ENCODE results near the gene SH3YL1. TPM values are rescaled to one million over a fixed set of nuclear protein-coding genes. Genes with fewer than 3 reads are reported as not detected.

SH3YL1 gene
- total RNA-seq, 1 experiment from 2014 or later: 33.0 TPM

DNA sequence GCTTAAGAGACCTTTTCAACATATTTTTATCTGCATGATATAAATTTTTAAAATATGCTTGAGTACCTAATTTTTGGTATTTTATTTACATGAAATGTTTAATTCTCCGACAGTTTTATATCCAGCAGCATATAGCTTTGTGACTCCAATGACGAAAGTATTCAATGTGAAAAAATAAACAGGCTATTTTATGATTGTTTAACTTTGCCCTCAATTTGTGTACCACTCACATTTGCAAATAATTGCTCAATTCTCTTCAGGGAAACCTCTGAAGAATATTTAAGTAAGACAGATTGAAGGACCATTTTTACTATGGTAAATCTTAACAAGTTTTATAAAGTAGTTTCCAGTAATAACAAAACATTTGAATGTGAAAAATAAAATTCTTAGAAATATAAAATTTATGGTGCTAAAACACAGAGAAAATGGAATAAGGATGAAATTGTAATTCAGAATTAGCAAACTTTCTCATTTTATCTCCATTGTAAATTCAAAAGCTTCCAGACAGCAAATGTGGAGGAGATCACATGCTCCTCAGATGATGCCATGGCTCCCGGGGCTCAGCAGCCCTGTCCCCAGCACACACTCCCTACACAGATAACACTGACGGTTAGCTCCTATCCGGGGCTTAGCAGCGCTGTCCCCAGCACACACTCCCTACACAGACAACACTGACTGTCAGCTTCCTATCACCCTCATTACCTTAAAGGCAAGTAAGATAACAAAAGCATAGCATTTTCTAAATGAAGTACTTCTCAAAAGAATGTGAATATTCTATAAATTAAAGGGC, 39.7 kb downstream of the SH3YL1 start:
- CTCF ChIA-PET: no interaction called here

DNA sequence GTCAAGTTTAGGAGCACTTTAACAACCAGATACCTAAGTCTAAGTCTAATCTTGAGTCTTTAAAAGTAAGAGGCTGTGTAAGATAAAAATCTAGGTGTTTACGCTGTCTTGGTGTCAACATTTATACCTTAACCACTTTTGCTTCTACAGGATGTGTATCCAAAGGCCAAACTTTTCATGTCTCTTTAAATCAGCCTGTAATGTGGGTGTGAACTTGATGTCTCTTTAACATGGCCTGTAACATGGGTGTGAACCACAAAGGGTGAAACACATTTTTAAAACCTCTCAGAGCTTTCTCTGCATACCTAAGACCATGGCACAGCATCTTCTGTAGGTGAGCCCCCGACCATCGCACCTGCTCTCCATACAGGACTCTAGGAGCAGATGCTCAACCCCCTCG, 40.4 kb downstream of the SH3YL1 start:
- TF ChIP-seq, protein P1, sequence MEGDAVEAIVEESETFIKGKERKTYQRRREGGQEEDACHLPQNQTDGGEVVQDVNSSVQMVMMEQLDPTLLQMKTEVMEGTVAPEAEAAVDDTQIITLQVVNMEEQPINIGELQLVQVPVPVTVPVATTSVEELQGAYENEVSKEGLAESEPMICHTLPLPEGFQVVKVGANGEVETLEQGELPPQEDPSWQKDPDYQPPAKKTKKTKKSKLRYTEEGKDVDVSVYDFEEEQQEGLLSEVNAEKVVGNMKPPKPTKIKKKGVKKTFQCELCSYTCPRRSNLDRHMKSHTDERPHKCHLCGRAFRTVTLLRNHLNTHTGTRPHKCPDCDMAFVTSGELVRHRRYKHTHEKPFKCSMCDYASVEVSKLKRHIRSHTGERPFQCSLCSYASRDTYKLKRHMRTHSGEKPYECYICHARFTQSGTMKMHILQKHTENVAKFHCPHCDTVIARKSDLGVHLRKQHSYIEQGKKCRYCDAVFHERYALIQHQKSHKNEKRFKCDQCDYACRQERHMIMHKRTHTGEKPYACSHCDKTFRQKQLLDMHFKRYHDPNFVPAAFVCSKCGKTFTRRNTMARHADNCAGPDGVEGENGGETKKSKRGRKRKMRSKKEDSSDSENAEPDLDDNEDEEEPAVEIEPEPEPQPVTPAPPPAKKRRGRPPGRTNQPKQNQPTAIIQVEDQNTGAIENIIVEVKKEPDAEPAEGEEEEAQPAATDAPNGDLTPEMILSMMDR (conservative IDR thresholded peaks at IDR 0.05; ENCODE audit: low read depth, low read length): no peak
- TF ChIP-seq EZH2 (IDR thresholded peaks at IDR 0.05; ENCODE audit: borderline replicate concordance, low read depth, low read length, poor library complexity, severe bottlenecking): no peak
- BruUV-seq (replicated peaks): no TSS peak
- Histone ChIP-seq H3K9me3 (ENCODE audit: low read depth, low read length, poor library complexity, severe bottlenecking) (no peaks in the 10 kb centered on the region), H3K4me1 (ENCODE audit: insufficient read depth, low read length, poor library complexity, severe bottlenecking) (no peaks in the 10 kb centered on the region), H3K4me3 (ENCODE audit: low read depth, low read length, poor library complexity, severe bottlenecking) (no peak overlapping the region), H3K27me3 (replicated peaks; ENCODE audit: insufficient read depth, low read depth, low read length, poor library complexity) (no peaks in the 10 kb centered on the region), H3K36me3 (ENCODE audit: insufficient read depth, low read length, poor library complexity, severe bottlenecking) (peaks cover 4% of the 10 kb centered on the region), H3K27ac (ENCODE audit: low read depth, low read length, poor library complexity, severe bottlenecking) (no peak overlapping the region)
- DNase-seq (ENCODE audit: low spot score): no peak
- intact Hi-C loops (cut with micrococcal nuclease; ENCODE audit: unreplicated experiment): no loop called here
- ChIA-PET CTCF (no interaction called here), POLR2A (ENCODE audit: low non-redundant PET) (no interaction called here)

More for the DNA sequence above, 39.7 kb downstream of the SH3YL1 start:
- Histone ChIP-seq H3K9me3 (ENCODE audit: low read depth, low read length, poor library complexity, severe bottlenecking) (no peaks in the 10 kb centered on the region), H3K36me3 (ENCODE audit: insufficient read depth, low read length, poor library complexity, severe bottlenecking) (peaks cover 4% of the 10 kb centered on the region), H3K4me1 (ENCODE audit: insufficient read depth, low read length, poor library complexity, severe bottlenecking) (no peaks in the 10 kb centered on the region), H3K27me3 (replicated peaks; ENCODE audit: insufficient read depth, low read depth, low read length, poor library complexity) (no peaks in the 10 kb centered on the region), H3K4me3 (ENCODE audit: low read depth, low read length, poor library complexity, severe bottlenecking) (no peak overlapping the region), H3K27ac (ENCODE audit: low read depth, low read length, poor library complexity, severe bottlenecking) (no peak overlapping the region)
- intact Hi-C loops (cut with micrococcal nuclease; ENCODE audit: unreplicated experiment): no loop called here
- no TSS peak for BruUV-seq (replicated peaks)
- POLR2A ChIA-PET (ENCODE audit: low non-redundant PET): no interaction called here
- DNase-seq (ENCODE audit: low spot score): no peak
- no peak for TF ChIP-seq EZH2 (IDR thresholded peaks at IDR 0.05; ENCODE audit: borderline replicate concordance, low read depth, low read length, poor library complexity, severe bottlenecking)

DNA sequence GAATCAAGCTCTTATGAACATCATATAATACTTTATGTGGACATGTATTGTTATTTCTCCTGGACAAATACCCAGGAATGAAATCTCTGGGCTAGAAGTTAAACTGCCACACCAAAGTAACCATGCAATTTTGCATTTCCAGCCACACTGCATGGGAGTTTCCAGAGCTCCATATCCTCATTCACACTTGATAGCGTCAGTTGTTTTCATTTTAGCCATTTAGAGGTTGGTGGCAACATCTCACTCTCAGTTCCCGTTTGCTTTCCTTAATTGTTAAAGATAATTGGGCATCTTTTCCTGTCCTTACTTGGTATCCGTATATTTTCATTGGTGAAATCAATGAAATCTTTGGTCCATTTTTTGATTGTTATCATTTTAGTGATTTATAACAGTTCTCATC, 47.8 kb downstream of the SH3YL1 start:
- intact Hi-C loops (cut with micrococcal nuclease; ENCODE audit: unreplicated experiment): no loop called here
- CTCF ChIA-PET: no interaction called here
- peaks cover 24% of the 10 kb centered on the region for H3K27me3 ChIP-seq (replicated peaks; ENCODE audit: insufficient read depth, low read depth, low read length, poor library complexity)
- no peak overlapping the region for H3K4me3 ChIP-seq (ENCODE audit: low read depth, low read length, poor library complexity, severe bottlenecking)
- no peak for DNase-seq (ENCODE audit: low spot score)
- no peak overlapping the region for H3K27ac ChIP-seq (ENCODE audit: low read depth, low read length, poor library complexity, severe bottlenecking)
- H3K36me3 ChIP-seq (ENCODE audit: insufficient read depth, low read length, poor library complexity, severe bottlenecking): no peaks in the 10 kb centered on the region
- no TSS peak for BruUV-seq (replicated peaks)
- peaks cover 11% of the 10 kb centered on the region for H3K9me3 ChIP-seq (ENCODE audit: low read depth, low read length, poor library complexity, severe bottlenecking)
- H3K4me1 ChIP-seq (ENCODE audit: insufficient read depth, low read length, poor library complexity, severe bottlenecking): no peaks in the 10 kb centered on the region
- TF ChIP-seq, protein P1 (conservative IDR thresholded peaks at IDR 0.05; ENCODE audit: low read depth, low read length): no peak
- POLR2A ChIA-PET (ENCODE audit: low non-redundant PET): no interaction called here

All from A673 (cell line).